DLD1 (cell line): ENCODE results near the gene CACNA2D3.
"Not testable (repeated sequence)": the region's sequence is repeated elsewhere in the genome, so short reads cannot be mapped to it uniquely, and the experiment has no call there.

ENCODE experiments used
- in situ Hi-C: cut with HindIII; loops from 2 replicates; pipeline ENCODE4 v1.10.0; 2017; ENCODE audit warnings: low sequenced_read_pairs

CACNA2D3 gene

DNA sequence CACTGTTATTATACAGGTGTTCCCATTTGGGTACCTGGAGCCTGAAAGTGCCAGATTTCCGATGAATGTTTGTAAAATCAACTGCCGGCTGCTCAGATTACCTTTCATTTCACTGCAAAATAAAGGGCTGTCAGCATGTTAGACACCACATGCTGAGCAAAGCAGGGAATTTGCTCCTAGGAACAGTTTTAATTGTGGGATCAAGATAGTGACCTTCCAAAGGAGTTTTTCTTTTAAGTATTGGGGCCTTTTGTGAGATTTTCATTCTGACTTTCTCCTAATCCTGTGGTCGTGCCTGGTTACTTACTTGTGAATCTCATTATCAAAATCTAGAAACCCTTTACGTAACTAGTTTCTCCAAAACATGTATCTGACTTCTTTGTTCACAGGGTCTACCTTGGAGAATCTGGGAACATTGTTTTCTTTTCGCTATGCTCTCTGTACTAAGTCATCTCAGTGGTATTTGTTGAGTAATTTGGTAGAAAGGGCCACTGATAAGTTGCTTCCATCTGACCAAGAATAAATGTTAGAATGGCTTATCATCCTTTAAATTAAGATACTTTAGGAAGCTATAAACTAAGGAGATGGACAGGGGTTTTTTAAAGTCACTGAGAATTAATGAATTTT, 846.3 kb downstream of the CACNA2D3 start:
- in situ Hi-C loops = no loop called here

DNA sequence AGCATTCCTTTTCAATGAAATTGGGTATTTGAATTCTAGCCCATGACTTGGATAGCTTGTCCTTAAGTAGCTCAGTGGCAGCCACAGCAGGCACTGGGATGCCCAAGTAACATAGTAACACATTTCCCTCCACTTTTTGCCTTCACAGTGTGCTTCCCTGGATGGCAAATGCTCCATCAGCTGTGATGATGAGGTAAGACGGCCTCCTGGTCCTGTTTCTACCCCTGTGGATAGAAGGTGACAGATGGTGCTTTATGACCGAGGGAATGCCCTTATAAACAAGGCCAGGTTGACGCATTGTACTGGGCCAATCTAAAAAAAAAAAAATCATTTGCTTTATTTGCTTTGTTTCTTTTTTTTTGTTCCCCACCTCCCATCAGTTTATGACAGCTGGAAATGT, 847.3 kb downstream of the CACNA2D3 start:
- in situ Hi-C loops = no loop called here

DNA sequence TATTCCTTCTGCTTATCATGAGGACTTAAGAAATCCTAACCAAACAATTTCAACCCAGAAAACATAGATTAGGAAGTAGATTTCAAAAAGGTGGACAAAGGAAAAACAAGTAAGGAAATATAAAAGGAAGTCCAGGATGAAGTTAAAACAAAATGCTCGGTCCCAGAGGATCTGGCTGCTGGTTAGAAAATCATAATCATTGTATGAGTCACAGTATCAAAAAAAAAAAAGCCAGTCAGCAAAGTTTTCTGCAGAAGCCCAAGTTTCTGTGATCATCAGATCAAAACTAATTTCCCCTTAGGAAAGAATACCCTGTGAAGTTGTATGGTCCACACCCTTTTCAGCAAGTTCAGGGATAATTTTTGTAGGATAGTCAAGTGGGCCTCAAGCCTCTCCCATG, 848.5 kb downstream of the CACNA2D3 start:
- in situ Hi-C loops = no loop called here

DNA sequence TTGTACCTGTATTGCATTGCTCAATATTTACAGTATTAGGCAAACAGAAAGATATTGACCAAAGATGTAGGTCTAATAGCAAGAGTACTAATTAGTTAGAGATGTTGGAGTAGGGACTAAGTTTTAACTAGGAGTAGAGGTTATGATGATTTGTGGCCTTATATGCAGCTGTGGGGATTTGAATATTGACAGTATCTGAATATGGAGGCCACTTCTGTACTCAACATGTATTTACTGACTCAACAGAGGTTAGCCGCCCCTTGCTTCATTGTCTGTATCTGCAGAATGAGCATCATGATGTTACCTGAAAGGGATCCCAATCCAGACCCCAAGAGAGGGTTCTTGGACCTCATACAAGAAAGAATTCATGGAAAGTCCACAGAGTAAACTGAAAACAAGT, 855.1 kb downstream of the CACNA2D3 start:
- in situ Hi-C loops = no loop called here

- in situ Hi-C loops = not testable (repeated sequence)
Measured at GRCh38 chr3:54977946-54978345, 855.6 kb downstream of the CACNA2D3 start.

GRCh38 chr3:54982807-54983206, 860.5 kb downstream of the CACNA2D3 start:
- in situ Hi-C loops = no loop called here

GRCh38 chr3:54983266-54984099, 861.1 kb downstream of the CACNA2D3 start:
- in situ Hi-C loops = no loop called here

DNA sequence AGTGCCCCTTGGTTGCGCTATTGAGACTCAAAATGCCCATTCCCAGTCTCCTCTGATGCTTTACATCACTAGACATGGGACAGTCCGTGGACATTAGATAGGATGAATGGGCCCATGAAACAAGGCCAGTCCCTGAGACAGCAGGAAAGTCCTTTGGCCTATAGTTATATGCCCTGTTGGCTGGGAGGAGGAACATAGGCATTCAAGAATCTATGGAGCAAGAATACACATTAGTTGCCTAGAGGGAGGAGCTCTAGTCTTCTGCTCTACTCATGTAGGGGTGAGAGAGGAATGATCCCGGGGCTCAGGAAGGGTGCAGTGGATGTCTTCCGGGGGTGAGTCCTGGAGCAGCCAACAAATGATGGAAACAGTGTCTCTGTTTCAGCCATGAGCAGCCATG, 863.5 kb downstream of the CACNA2D3 start:
- in situ Hi-C loops = no loop called here

GRCh38 chr3:54986294-54986693, 863.9 kb downstream of the CACNA2D3 start:
- in situ Hi-C loops = no loop called here

DNA sequence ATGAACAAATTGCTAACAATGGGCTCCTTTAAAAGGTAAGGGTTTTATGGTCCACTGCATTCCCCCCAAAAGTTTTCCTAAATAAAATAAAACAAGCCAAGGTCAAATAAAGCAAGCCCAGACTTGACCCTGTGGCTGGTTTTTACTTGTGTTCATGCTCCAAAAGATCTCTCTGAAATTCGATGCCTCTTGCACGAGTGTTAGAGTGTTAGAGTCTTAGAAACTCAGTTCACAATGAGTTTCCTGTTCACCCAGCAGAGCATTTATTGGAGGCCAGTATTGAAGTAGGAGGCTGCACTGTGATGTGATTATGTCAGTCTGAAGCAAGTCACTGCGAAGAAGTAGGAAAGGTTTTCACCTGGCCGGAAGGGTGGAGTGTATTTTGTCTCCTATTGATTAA, 865.4 kb downstream of the CACNA2D3 start:
- in situ Hi-C loops = no loop called here

DNA sequence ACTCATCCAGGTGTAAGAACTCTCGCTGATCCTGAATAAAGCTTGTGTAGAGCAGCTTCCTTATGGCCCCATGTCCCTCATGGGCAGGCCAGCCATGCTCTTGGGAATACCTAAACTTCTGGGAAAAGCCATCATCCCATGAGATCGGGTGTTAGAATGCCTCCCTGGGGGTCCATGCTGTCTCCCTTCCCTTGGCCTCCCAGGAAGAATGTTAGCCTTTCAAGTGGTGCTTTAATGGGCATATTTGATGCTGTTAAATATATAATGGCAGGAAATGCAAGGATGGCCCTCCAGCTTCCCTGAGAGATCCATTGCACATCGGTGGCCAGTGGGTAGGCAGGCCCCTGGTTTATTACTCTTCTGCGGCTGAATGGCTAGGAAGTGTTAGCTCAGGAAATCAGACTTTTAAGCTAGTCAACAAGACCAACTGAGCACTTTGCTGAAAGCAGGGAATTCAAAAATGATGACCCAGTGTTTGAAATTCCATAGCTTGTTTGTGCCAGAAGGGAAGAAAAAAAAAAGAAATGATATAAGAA, 866.0 kb downstream of the CACNA2D3 start:
- in situ Hi-C loops = no loop called here

DNA sequence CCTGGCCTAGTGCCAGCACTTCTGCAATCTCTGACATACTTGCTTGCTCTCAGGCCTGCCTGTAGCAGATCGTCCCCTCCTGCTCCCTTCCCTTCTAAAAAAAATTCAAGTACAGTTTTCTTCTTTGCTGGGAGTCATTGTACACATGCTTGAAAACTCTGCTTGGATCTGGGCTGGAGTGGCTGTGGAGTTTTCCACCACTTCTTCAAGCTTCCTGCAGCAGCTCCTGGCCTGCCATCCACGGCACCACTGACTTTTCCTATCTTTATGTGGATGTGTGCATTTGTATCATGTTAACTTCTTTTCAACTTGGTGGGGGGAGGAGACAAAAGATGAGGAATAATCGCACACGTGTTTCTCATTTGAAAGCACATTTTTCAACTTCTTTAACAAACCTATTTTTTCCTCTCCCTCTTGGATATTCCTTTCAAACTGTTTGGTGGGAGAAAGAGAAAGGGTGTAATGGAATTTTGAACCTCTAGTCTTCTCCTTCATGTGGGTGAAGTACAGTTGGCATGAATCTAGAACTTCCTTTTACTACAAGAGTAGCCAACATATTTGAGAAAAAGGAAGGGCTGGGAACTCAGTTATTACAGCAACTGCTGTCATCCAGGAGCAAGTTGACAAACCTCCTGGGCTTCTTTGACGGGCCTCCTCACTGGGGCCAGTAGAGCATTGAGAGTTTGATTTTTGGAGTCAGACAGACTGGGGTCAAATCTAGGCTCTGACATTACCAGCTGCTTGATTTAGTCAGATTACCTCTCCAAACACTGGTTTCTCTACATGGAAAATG, 866.7 kb downstream of the CACNA2D3 start:
- in situ Hi-C loops = no loop called here

DNA sequence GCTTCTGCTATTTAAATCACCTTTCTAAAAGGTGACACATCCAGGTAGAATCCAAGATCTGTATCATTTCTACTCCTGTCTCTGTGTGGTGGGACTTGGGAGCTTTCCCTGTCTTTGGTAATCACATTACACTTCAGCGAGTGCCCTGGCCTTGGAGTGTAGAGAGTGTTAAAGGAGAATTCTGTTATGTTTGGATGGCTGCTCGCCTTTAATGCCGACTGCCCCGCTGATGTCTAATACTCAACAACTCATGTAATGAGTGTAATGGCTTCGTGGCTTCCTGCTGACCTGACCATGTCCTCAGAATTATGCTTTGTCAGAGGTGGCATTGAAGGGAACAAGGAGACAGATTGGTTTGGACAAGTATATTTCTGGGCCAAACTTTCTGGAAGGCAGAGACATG, 871.8 kb downstream of the CACNA2D3 start:
- in situ Hi-C loops = no loop called here

DNA sequence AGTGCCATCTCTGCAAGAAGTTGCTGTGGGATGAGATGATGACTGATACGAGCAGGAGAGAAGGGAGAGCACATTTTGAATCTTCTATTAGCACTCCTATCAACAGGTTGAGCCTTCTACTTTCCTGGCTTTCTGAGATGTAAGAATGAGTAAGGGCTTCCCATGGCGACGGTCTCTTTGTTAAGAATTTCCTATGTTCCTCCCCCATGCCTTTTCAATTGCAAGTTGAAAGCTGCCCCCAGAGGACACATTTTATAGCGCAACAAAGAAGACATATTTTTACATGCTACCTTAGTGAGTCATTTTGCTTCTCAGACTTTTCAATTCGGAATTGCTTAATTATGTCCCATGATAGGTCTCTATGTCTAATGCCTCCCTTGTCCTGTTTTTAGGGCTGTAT, 876.8 kb downstream of the CACNA2D3 start:
- in situ Hi-C loops = no loop called here

GRCh38 chr3:54999811-55000210, 877.5 kb downstream of the CACNA2D3 start:
- in situ Hi-C loops = no loop called here

DNA sequence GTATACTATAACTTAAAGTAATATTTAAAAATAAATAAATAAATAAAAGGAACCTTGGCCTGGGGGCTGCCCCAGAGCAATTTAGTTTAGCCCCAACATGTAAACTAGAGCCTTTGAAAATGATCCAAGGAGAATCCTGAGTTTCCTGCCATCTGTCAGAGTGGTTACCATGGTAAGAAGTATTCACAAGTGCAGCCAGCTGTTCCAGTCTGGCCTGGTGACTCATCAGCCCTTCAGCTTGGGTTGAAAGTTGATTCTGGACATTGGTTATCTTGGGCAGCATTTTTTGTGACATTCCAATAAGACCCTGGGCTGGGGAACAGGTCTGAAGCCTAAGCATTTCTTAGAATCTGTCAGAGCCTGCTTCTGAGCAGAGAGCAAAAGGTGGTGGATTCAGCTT, 878.2 kb downstream of the CACNA2D3 start:
- in situ Hi-C loops = no loop called here

DNA sequence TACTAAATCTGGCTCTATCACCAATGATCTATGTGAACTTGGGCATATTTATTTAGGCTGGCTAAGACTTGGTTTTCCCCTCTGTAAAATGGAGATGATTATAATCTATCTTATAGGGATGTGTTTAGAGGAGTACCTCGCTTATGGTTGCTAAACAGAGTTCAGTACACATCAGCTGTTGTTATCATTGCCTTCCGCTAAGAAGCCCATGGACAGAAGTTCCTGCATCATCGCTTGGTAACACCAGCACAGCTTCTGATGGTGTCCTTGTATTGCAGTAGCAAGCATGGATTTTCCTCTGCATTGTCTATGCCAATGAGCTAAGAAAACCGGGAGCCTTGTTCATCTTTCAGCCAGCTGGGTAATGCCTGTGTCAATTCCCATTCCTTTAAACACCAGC, 878.6 kb downstream of the CACNA2D3 start:
- in situ Hi-C loops = no loop called here

DNA sequence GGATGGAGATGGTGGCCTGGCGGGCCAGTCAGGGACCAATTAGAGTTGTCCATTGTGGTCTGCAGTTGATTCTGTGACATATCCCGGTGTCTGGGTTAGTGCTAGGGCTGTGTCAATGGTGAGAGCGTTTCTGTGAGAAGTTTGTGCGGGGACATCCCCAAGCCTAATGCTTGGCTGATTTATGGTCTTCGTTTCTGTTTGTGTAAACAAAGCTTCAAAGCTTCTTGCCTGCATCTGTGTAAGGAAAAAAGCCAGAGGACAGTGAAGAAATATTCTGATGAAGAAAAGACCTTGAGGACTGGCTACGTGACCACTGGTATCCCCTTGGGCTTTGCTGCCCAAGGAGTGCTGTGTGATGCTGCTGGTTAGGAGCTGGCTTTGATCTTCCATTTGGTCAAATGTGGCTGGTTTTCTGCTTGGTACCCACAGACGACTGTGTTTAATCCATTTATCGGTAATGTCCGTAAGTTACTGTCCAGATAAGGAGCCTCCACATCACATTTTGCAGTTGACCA, 880.1 kb downstream of the CACNA2D3 start:
- in situ Hi-C loops = no loop called here

DNA sequence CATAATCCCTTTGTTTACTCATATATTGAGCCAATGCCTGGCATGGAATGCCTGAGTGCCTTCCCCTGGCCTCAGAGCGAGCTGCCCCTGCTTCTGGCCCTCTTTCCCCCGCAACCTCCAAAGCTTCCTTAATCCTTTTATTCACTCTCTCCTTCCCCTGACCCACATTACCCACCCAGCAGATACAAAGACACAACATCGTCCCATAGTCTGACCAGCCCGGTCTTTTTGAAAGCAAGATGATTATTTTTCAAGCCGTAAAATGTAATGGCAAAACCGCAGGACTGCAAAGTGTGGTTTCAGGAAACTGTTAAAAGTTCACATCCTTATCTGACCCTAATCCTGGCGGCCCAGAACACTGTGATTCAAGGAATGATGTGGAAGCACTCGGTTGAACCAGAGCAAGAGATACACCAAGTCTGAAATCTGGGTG, 883.9 kb downstream of the CACNA2D3 start:
- in situ Hi-C loops = no loop called here

GRCh38 chr3:55007971-55008370, 885.6 kb downstream of the CACNA2D3 start:
- in situ Hi-C loops = no loop called here

DNA sequence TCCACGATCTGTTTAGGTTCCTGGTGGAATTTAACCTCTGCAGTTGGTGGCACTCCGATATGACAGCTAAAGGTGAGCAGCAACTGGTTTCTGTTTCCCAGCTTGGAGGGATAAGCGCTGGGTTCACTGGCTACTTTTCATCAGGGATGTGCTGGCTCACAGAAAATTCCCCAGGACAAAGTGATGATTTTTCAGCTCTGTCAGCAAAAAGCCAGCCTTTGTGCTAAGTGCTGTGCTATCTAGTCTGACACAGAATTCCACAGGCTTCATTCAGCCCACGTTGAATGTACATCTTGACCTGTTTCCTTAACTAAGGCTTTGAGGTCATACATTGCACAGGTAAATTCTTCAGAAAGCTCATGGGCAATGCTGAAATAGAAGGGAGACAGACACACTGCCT, 887.0 kb downstream of the CACNA2D3 start:
- in situ Hi-C loops = no loop called here
